Measurements from ENCODE around the gene GKN1. TPM values are rescaled to one million over a fixed set of nuclear protein-coding genes. Genes with fewer than 3 reads are reported as not detected.

The GKN1 gene
- total RNA-seq, 1 donor = under 0.01 TPM

GRCh38 chr2:68940369-68940768 is 34.1 kb upstream of the GKN1 start:
- no peak for DNase-seq (ENCODE audit: low read depth)
- no peak overlapping the region for H3K4me3 ChIP-seq (ENCODE audit: low read depth, low read length)
- TF ChIP-seq, protein P1, sequence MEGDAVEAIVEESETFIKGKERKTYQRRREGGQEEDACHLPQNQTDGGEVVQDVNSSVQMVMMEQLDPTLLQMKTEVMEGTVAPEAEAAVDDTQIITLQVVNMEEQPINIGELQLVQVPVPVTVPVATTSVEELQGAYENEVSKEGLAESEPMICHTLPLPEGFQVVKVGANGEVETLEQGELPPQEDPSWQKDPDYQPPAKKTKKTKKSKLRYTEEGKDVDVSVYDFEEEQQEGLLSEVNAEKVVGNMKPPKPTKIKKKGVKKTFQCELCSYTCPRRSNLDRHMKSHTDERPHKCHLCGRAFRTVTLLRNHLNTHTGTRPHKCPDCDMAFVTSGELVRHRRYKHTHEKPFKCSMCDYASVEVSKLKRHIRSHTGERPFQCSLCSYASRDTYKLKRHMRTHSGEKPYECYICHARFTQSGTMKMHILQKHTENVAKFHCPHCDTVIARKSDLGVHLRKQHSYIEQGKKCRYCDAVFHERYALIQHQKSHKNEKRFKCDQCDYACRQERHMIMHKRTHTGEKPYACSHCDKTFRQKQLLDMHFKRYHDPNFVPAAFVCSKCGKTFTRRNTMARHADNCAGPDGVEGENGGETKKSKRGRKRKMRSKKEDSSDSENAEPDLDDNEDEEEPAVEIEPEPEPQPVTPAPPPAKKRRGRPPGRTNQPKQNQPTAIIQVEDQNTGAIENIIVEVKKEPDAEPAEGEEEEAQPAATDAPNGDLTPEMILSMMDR (IDR thresholded peaks at IDR 0.05; ENCODE audit: insufficient read depth, low read depth, low read length) = no peak

DNA sequence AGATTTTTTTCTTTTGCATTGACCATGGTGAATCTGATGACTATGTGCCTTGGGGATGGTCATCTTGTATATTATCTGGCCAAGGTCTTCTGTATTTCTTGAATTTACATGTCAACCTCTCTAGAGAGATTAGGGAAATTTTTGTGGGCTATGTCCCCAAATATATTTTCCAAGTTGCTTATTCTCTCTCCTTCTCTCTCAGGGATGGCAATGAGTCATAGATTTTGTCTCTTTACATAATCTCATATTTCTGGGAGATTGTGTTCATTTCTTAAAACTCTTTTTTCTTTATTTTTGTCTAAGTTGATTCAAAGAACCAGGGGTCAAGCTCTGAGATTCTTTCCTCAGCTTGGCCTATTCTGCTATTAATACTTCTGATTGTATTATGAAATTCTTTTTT is 31.6 kb upstream of the GKN1 start:
- no peak for DNase-seq (ENCODE audit: low read depth)
- H3K4me3 ChIP-seq (ENCODE audit: low read depth, low read length) = no peak overlapping the region
- TF ChIP-seq, protein P1 (IDR thresholded peaks at IDR 0.05; ENCODE audit: insufficient read depth, low read depth, low read length) = no peak

DNA sequence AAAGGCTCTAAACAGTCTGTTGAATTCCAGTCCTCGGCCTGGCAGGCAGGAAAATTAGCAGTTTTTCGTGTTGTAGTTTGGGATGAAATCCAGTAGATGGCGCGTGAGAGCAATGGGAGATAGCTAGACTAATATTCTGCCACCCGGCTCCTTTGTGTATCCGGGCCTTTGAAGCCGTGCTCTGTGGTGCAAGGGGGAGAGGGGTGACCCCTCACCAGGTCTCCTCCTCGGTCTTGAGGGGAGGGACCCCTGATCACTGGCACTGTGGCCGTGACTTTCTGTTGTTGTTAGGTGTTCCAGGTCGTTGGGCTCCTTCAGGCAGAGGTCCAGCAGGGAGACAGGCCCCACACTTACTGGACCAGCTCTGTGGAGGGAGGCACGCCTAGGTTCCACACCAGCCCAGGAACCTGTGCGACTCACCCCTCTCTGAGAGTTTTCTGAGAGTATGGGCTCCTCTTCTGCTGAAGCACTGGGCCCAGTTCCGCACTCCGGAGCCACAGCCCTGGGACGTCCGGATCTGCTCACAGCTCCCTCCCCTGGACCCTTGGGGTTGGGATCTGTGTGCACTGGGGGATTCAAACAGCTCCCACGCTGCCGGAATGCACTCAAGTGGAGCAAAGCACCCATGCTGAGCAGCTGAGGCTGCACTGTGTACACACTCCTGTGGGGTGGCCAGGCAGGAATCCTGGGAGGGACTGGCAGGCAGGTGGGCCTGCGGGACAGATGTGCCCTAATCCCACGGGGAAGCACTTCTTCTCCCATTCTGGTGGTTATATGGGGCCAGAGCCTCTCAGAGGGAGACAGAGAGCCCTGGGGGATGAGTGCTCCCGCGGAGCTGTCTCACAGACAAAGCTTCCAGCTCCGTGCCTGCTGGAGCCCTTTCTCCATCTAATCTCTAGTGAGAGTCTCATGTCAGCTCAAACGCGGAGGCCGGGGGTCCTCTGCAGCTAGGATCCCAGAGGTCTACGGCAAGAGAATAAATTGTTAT is 30.6 kb upstream of the GKN1 start:
- no peak overlapping the region for H3K4me3 ChIP-seq (ENCODE audit: low read depth, low read length)
- TF ChIP-seq, protein P1 (IDR thresholded peaks at IDR 0.05; ENCODE audit: insufficient read depth, low read depth, low read length) = peak; percentile 83
- DNase-seq (ENCODE audit: low read depth) = peak; percentile 60

DNA sequence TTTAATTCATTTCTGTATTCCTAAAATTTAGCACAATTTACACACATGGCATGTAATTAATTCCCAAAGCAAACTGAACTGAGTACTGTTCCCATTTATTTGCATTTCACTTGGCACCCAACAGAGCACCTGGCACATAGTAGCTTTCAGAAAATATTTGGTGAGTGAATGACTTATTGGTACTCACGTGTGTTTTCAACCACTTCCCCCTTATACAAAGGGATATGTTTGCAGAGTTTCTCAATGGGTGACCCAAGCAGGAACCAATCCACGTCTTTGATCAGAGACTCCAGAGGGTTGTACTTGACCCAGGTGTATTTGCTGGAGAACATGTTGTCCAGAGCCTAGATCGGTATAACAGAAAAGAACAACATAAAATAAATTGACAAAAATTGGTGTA is 28.3 kb upstream of the GKN1 start:
- no peak overlapping the region for H3K4me3 ChIP-seq (ENCODE audit: low read depth, low read length)
- no peak for DNase-seq (ENCODE audit: low read depth)
- TF ChIP-seq, protein P1 (IDR thresholded peaks at IDR 0.05; ENCODE audit: insufficient read depth, low read depth, low read length) = no peak

- DNase-seq (ENCODE audit: low read depth) = no peak
- H3K4me3 ChIP-seq (ENCODE audit: low read depth, low read length) = no peak overlapping the region
- TF ChIP-seq, protein P1 (IDR thresholded peaks at IDR 0.05; ENCODE audit: insufficient read depth, low read depth, low read length) = no peak
Measured at GRCh38 chr2:68948710-68949109, 25.7 kb upstream of the GKN1 start.

- H3K4me3 ChIP-seq (ENCODE audit: low read depth, low read length) = no peak overlapping the region
- DNase-seq (ENCODE audit: low read depth) = no peak
- TF ChIP-seq, protein P1 (IDR thresholded peaks at IDR 0.05; ENCODE audit: insufficient read depth, low read depth, low read length) = no peak
Measured at GRCh38 chr2:68951899-68952298, 22.5 kb upstream of the GKN1 start.

Data from fibroblast of villous mesenchyme (primary cell).